Left lung (tissue), 10 donors: ENCODE measurements around the gene TSKU. TPM values are rescaled to one million over a fixed set of nuclear protein-coding genes. Genes with fewer than 3 reads are reported as not detected.

ENCODE experiments used
- ATAC-seq: fragments of 200-7000 bp; cut with Tn5 transposase; one replicate; pipeline ENCODE4 v1.9.1; 2020; ENCODE audit warnings: moderate library complexity
- DNase-seq, 4 donors: peaks; one replicate each; pipeline ENCODE4 v3.0.0-alpha.2; 2013 to 2020
- H3K27ac ChIP-seq, 2 donors: fragments of 200-600 bp; sonication (generic) in 1 of 2; one replicate each; pipeline versions ENCODE4 v1.5.0 to v1.8.0; 2020 to 2021
- H3K27me3 ChIP-seq, 2 donors: fragments of 200-600 bp; sonication (generic) in 1 of 2; one replicate each; pipeline versions ENCODE4 v1.5.0 to v1.8.0; 2020 to 2021
- H3K36me3 ChIP-seq, 2 donors: fragments of 200-600 bp; sonication (generic) in 1 of 2; one replicate each; pipeline versions ENCODE4 v1.5.0 to v1.8.0; 2020 to 2021
- H3K4me1 ChIP-seq, 2 donors: fragments of 200-600 bp; one replicate each; pipeline ENCODE4 v1.8.0; 2021
- H3K4me3 ChIP-seq, 2 donors: fragments of 200-600 bp; sonication (generic) in 1 of 2; one replicate each; pipeline versions ENCODE4 v1.5.0 to v1.8.0; 2020 to 2021; ENCODE audit warnings: mild to moderate bottlenecking in 1 of 2
- H3K9me3 ChIP-seq, 2 donors: fragments of 200-600 bp; sonication (generic) in 1 of 2; one replicate each; pipeline versions ENCODE4 v1.5.0 to v1.8.0; 2020 to 2021
- intact Hi-C, 2 donors: fragments of 100-400 bp; cut with DNase I; formaldehyde crosslinking; loops; one replicate each; pipeline versions ENCODE4 v1.11.2 to v1.14.2; 2022
- polyA plus RNA-seq, 6 donors: library from polyadenylated mRNA; unstranded; fragments of 120-200 nt; gene quantifications; one replicate each; pipeline ENCODE4 v1.2.1, GENCODE V29; 2013; ENCODE audit not compliant: insufficient read length in 6 of 6
- total RNA-seq, 2 donors: library from RNA; stranded (reverse); fragmentation: NEBNext Ultra II Directional; extraction: Animal tissue kit (Norgen Biotek cat#: 25700); gene quantifications; one replicate each; pipeline ENCODE4 v1.2.1, GENCODE V29; 2021
- TF ChIP-seq, protein P1 (sequence below), 2 donors: fragments of 200-600 bp; sonication (generic) in 1 of 2; IDR thresholded peaks; one replicate each; pipeline versions ENCODE4 v1.5.0 to v1.8.0; 2021; ENCODE audit warnings: antibody characterized with exemption in 2 of 2
- donor health status: DM: no; HTN: yes; CAD: no.
- donor health status: DM: no; HTN: no; CAD: no.

Gene TSKU
- total and polyA plus RNA-seq, 8 donors, result 12.7 to 36.6 (median 28.3) TPM

DNA sequence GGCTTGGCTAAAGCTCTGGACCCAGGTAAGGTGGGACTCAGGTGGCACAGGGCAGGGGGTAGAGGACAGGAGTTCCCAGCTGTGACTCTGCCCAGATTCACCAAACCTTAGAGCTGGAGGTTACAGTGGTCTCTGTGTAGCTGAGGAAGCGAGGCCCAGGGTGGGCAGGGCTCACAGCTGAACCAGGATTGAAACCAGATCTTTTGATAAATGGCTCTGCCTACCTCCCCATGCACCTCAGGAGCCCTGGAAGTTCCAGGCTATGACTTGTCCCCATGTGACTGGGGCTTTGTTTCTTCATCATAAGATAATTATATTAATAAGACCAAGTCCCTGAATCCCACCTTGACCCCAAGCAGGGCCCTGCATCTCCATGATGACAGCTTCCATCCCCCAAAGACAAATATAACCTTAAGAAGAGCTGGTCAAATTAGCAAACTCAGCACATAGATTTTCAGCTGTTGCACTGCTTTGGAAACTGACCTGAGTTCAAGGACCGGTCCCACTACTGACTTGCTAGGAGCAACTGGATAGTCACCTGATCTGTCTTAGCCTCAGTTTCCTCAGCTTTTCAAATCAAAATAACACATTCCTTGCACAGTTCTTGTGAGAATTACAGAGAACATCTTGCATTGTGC lies 21.3 kb upstream of the TSKU start:
- DNase-seq (no peak), ATAC-seq (no peak)
- no peak overlapping the region for H3K27ac ChIP-seq
- intact Hi-C loops, result no loop called here
- TF ChIP-seq, protein P1, sequence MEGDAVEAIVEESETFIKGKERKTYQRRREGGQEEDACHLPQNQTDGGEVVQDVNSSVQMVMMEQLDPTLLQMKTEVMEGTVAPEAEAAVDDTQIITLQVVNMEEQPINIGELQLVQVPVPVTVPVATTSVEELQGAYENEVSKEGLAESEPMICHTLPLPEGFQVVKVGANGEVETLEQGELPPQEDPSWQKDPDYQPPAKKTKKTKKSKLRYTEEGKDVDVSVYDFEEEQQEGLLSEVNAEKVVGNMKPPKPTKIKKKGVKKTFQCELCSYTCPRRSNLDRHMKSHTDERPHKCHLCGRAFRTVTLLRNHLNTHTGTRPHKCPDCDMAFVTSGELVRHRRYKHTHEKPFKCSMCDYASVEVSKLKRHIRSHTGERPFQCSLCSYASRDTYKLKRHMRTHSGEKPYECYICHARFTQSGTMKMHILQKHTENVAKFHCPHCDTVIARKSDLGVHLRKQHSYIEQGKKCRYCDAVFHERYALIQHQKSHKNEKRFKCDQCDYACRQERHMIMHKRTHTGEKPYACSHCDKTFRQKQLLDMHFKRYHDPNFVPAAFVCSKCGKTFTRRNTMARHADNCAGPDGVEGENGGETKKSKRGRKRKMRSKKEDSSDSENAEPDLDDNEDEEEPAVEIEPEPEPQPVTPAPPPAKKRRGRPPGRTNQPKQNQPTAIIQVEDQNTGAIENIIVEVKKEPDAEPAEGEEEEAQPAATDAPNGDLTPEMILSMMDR (IDR thresholded peaks at IDR 0.05), result no peak
- peaks cover 8 to 13% of the 10 kb centered on the region in 2 donors for H3K4me1 ChIP-seq
- H3K4me3 ChIP-seq, result no peak overlapping the region
- no peaks in the 10 kb centered on the region for H3K27me3 ChIP-seq
- H3K9me3 ChIP-seq, result no peaks in the 10 kb centered on the region
- H3K36me3 ChIP-seq, result no peaks in the 10 kb centered on the region

DNA sequence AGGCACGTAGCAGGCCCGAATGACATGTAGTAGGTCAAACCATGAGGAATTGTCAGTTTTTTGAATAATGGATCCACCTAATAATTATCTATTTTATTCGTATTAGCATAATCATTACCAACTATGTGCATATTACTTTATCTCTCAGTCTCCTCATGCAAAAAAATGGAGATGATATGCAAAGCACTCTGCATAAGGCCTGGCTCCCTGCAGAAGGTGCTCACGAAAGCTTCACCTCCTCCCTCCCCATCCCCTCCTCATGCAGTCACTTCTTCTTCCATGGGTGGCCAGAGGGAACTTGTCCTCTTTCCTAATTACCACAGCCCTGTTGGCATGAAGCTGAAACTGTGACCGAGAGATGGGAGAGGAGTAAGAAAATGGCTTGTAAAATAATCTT lies 20.8 kb upstream of the TSKU start:
- Histone ChIP-seq H3K9me3 (no peaks in the 10 kb centered on the region), H3K27me3 (no peaks in the 10 kb centered on the region), H3K27ac (no peak overlapping the region), H3K36me3 (no peaks in the 10 kb centered on the region), H3K4me3 (no peak overlapping the region), H3K4me1 (peaks cover 8 to 16% of the 10 kb centered on the region in 2 donors)
- DNase-seq (no peak), ATAC-seq (no peak)
- intact Hi-C loops, result no loop called here
- TF ChIP-seq, protein P1 (IDR thresholded peaks at IDR 0.05), result no peak

DNA sequence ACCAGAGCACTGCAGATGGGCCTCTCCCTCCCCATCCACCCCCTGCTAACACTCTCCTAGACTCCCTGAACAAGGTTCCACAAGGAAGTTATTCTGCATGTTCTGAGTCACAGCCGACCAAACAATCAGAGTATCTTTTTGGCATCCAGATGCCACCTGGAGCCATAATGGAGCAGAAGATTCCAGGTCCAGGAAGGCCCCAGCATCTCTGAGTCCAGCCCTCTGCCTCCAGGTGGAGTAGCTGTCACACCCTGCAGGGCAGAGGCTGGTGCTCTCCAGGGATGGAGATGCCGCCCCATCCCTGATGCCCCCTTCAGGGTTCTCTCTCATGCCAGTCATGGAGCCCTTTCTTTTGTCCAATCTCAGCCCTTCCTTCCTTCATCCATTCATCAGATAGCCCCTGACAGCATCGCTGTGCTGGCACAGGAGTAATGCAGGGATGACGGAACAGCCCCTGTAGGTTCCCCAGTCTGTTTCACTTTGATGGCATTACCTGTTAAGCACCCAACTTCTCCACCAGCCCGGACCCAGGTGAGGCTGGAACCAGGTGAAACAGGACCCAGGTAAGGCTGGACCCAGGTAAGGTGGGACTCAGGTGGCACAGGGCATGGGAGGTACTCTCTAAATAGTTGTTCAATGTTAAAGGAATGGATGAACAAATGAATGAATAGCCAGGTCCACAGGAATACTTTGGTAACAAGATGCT lies 20.1 kb upstream of the TSKU start:
- no peak overlapping the region for H3K4me3 ChIP-seq
- TF ChIP-seq, protein P1 (IDR thresholded peaks at IDR 0.05), result no peak
- peaks cover 12 to 22% of the 10 kb centered on the region in 2 donors for H3K4me1 ChIP-seq
- ATAC-seq (no peak), DNase-seq (no peak)
- no peaks in the 10 kb centered on the region for H3K36me3 ChIP-seq
- H3K27ac ChIP-seq, result no peak overlapping the region
- no peaks in the 10 kb centered on the region for H3K27me3 ChIP-seq
- intact Hi-C loops, result no loop called here
- no peaks in the 10 kb centered on the region for H3K9me3 ChIP-seq

DNA sequence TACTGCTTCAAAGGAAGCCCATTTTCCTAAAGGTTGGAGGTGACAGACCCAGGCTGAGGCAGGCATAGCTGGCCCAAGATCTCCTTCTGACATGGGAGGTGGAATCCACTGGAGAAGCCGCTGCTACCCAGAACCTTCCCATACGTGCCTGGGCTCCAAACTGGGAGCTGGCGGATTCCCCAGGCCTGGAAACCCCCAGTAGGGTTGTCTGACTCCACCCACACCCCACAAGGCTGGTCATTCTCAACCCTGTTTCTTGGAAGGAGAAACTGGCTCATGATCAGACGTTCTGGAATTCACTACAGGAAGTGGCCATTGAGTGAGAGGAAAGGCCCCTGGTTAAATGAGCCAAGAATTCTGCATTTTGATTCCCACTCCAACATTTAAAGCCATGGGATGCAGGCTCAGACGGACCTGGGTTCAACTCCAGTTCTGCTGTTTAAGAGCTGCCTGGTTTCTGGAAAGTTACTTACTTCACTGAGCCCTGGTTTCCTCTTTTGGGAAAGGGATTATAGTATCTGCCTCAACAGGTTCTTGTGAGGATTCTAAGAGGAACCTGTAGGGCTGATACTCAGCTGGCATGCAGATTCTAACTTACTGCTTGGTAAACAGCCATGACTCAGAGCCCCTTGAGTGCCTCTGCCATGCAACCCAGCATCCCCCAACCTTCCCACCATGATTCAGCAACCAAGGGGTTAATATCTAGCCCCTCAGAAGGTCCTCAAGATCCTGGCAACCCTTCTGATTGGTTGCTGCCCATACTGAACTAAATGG lies 19.4 kb upstream of the TSKU start:
- DNase-seq, result peak in 3 of 4 donors; percentile 69 to 89 (median 80)
- Histone ChIP-seq H3K9me3 (no peaks in the 10 kb centered on the region), H3K4me1 (peaks cover 15 to 30% of the 10 kb centered on the region in 2 donors), H3K36me3 (no peaks in the 10 kb centered on the region), H3K27me3 (no peaks in the 10 kb centered on the region), H3K27ac (peak overlapping the region in 1 of 2 donors; percentile 15), H3K4me3 (no peak overlapping the region)
- intact Hi-C loops, result no loop called here
- TF ChIP-seq, protein P1 (IDR thresholded peaks at IDR 0.05), result no peak
- ATAC-seq, result peak; percentile 66
